HG03575 (cell line): Measurements from ENCODE around the gene ELMO2.
"Not testable (repeated sequence)": the region's sequence is repeated elsewhere in the genome, so short reads cannot be mapped to it uniquely, and the experiment has no call there.

Experiments used
- ATAC-seq: cut with Tn5 transposase; IDR thresholded peaks from one replicate; pipeline ENCODE4 v1.9.1; 2021; ENCODE audit not compliant: unreplicated experiment, insufficient number of reproducible peaks, low FRiP score; ENCODE audit errors: extremely low read depth

The ELMO2 gene

DNA sequence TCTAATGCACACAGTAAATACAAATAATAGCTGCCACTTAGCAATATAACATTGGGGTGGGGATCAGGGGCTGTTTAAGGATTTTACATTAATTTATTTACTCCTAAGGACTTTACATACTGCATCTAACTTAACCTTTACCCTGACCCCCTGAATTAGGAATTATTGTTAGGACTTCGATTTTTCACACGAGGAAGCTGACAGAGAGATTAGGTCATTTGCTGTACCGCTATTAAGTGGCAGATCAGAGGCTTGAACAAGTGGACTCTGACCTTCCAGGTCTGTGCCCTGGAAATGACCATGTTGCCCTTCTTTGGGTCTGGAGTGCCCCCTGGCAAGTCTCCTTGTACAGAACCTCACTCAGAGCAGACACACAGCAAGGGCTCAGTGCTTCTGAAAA lies 5.2 kb upstream of the ELMO2 start:
- no peak for ATAC-seq

DNA sequence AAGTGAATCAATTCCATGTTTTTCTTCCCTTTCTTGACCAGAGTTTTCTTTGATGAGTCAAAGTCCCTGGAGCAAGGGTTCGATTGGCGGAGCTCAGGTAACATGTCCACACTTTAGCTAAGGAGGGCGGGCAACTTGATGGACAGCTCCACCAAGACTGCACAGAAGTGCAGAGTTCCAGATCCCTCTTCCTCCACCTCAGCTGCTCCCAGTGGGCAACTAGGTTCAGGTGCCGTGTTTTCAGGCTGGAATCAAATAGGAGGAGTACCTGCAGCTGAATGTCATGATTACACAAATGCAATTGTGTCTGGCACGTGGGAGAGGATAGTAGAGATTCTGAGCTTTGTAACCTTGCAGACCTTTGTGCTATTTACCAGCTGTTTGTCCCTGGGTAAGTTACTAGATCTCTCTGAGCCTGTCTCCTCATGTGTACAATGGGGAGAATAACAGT lies 1.9 kb upstream of the ELMO2 start:
- no peak for ATAC-seq

DNA sequence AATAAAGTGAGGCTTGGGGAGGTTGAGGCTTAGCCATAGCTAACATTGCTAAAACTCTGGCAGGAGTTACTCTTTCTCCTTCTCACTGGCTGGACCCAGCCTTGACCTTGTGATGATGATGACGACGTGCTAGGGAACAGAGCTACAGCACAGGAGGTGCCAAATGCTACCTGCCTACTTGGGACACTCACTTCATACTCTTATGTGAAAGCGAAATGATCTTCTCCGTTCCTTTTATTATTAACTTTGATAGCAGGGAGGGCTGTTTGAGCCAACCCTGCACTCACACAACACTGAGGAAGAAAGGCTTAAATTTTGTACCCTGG lies 1.2 kb upstream of the ELMO2 start:
- ATAC-seq, result no peak

DNA sequence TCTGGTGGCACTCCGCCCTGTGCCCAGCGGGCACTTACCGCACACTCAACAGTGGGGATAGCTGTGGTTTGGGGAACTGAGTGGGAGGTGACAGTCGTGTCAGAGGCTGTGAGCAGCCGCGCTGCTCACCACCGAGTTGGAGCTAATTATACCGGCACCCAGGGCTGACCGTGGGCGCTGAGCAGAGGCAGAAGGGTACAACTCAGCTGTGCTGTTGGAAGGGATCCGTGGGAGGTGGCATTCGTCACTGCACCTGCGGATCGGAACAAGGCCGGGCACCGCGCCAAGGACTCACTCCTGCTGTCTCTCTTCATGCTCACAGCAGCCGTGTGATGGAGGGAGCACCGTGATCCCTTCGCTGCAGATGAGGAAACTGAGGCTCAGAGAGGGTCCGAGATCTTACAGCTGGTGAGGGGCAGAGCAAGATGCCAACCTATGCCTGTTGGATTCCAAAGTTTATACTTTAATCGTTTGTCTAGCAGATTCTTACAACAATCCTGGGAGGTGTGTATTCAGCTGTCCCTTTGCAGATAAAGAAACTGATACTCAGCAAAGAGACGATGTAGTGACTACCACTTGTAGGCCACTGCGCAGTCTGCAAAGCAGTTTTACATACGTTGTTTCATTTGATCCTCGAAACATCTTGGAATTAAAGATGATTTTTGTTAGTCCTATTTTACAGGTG lies 713 bp upstream of the ELMO2 start:
- ATAC-seq, result peak; percentile 22

DNA sequence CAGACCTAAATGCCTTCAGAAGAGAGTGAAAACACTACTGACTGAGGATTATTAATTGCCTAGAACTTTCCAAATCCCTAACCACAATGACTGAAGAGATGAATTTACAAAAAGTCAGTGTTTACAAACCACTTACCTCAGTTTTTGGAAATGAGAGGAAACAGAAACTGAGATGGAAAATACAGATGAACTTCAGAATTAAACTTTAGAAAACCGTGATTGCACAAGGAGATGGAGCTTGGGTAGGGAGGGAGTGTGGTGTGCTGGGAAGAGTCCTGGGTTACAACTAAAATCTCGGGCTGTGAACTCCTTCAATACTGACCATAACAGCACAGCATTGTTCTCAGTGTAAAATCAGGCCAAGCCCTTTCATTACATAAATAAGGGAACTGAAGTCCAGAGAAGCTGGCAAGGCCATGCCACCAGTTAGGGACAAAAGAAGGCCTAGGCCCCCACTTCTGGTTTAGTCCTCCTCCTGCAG lies 4.0 kb downstream of the ELMO2 start:
- no peak for ATAC-seq

DNA sequence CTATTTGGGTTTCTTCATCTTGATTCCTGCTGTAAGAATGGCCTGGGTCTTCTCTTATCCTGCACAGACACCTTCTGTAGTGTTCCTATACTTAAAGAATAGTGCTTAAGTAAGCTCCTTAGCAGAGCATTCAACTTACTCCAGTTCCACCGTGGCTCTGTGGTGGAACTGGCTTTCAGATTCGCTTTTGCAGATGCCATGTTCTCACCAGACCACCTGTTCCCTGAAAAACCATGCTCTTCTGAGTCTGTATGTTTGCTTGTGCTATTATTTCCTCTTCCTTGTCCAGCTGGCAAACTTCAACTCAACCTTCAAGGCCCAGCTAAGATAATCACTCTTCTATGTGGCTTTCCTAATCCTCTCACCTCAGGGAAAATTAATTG lies 4.9 kb downstream of the ELMO2 start:
- no peak for ATAC-seq

DNA sequence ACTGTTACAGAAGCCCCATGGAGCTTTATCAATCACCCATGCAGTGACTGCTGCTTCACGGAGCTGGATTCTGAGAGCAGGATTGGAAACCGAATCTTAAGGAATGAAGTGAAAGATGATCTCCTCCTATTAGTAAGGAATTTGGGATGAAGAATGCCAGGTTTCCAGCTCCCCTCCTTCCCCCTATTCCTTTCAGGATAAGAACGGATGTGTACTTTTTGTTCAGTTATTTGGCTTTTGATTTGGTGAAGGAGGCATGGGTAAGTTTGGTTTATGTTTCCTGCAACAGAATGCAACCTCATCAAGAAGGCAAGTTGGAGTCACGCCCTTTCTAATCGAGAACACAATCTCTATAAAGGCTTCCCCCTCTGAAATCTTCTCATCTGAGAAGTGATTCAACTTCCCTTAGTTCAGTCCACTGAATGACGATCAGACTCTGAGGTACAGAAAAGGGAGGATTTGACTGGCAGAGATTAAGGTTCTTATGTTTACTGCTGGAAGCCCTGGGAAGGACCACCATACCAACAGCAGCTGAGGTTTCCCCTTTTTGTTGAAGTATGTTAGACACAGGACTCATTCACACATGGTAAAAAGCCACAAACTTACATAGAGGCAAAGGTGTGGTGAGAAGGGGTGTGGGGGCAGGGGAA lies 5.5 kb downstream of the ELMO2 start:
- no peak for ATAC-seq

DNA sequence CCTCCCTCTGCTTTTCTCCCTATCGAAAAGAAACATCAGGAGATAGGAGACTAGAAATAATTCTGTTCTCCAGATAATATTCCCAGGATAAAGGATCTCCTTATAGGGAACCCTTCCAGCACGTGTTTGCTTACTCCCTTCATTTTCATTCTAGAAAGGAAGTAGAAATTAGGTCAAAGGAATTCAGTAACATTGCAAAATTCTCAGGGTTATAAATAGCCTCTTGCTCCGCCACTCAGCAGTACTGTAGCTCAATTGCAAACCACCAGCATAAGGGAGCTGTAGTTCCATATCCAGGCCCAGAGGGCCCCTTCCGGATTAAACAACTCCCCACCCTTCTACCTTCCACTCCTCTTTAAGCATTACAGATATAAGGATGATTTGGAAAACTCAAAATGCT lies 6.2 kb downstream of the ELMO2 start:
- ATAC-seq, result no peak

DNA sequence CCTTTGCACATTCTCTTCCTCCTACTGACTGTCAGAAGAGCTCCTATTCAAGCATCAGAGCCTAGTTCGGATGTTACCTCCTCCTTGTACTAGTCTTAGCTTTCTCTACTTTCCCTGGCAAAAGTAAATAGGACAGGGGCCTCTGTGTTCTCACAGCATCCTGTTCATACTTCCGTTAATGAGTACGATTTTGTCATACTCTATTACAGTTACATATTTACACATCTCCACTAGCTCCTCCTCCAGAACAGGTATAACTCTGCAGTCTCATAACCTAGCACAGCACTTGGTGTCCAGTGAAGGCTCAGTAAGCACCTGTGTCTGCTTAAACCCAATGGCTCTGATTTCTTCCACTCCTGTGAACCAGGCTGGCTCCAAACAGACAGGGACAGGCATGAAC lies 7.0 kb downstream of the ELMO2 start:
- ATAC-seq, result no peak

DNA sequence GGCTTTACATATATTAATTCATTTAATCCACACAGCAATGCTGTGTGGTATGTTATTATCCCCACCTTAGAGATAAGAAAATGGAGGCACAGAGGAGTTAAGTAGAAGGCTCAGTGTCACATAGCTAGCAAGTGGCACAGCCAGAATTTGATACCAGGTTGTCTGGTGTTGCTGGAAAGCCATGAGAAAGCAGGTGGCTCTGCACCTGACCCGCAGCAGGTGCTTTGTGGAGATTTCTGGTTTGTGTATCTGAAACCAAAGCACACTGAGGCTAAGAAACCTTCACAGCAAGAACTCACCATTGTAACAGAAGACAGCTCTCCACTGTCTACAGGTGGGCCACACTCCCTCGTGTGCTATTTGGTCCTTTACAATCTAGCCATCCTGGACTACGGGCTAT lies 7.5 kb downstream of the ELMO2 start:
- ATAC-seq, result no peak

DNA sequence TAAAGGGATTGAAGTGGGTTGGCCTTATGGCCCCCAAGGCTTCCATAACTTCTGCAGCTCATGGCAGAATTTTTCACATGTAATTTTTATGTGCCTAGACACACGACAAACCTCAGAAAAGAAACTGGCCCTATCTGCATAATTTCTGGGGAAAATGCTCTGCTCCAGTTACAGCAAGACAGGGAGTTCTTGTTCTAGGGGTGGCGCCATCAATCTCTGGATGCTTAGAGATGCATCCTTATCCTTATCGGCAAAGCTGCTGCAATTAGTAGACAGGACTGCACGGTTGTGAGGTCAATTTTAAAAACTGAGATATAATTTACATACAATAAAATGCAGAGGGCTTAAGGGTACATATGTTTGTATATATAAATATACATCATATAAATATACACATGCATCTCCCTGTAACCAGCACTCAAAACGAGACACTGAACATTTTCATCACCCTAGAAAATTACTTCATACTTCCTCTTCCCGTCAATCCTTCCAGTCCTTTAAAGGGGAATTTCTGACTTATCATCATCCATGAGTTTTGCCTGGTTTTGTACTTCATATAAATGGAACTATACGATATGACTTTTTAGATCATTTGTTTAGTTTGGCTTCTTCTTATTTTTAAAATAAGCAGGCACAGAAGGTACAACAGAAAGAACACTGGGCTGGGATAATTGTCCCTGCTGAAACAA lies 10.2 kb downstream of the ELMO2 start:
- no peak for ATAC-seq

DNA sequence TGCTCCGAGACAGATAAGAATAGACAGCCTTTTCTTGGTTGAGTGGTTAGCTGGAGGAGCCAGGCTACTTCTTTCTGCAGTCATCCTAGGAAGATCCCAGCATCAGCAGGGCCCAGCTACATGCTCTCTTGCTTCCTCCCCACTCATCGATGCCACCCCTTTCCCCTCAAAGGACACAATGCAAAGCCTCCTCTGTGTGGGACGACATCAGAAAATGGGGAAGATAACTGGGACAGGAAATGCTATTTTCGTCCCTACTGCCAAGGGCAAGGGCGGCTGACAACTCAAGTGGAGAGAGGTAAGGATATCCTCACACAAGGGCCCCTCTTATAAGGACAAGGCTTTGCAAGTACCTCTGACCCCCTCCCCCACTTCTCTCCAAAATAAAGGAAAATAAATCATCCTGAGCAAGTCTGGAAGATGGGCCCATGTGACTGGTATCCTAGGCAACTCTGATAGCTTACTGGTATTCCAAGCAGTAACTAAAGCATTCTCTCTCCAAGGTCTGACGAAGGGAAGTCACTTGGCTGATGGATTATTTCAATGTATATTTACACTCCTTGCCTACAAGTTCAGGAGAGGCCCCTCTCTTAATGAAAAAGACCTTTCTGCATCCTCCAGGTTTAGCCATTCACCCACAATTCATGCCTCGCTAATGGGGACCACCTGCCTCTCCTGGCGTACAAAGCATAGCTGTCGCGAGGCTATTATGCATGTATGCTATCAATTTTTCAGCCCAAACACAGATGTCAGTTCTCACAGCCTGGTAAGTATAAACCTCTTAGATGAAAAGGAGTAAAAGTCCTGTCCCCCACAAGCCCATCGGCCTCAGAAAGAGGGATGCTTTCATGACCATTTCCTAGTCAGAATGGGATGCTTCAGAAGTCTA lies 11.3 kb downstream of the ELMO2 start:
- no peak for ATAC-seq

DNA sequence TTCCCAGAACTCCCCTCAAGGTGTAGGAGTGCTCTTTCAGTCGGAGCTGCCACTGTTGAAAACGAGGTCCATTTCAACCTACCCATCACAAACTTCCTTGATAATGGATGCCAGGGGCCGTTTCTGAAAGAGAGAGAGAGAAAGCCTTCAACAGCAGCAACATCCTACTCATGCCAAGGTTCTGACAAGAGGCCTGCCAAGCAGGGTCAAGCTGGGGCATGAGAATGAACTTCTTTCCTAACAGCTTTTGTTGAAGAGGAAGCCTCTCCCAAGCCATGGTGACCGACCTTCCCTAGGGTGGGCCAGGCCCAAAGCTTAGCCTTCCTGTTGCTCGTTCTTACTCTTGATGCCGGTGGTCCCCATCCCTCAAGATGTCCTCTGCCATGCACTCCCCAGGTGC lies 12.4 kb downstream of the ELMO2 start:
- no peak for ATAC-seq

DNA sequence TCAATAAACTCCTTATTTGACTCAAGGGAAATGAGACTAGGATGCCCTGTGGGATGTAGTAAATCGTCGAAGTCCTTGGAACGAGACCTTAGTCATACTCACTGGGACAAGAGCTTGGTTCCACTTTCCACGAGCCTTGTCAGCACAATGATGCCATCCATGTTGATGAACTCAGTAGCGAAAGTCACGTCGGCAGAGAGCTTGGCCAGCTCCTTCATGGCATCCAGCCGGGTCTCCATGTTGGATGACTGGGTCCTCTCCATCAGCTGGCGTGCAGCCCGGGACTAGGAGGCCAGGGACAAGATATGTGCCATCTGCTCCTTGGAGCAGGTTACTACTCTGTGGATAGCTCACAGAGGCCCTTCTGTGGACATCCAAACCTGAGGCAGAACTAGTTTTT lies 17.5 kb downstream of the ELMO2 start:
- ATAC-seq, result no peak

DNA sequence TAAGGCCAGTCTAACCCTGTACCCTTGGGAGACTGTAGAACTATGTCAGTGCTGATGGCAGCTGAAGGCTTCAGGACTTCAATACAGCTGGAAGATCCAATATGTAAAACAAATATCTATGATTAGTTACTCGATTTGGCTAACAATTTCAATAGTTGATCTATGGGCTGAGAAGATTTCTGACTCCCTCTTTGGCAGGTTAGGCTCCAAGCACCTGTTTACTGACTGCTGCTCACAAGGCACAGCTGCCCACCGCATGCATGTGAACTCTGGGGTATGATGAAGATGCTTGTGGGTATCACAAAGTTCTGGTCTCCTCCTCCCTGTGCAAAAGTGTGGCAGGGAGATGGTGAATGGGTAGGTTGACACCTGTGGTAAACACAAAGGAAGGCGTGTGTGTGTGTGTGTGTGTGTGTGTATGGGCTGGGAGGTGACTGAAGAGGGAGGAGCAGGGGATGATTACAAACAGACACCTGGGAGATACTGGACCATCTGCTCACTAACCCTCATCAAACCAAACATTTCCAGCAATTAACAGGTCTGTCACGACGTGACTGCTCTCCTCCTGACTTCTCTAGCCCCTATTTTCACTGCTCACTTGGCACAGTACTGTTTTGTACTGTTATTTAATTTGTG lies 18.1 kb downstream of the ELMO2 start:
- ATAC-seq, result no peak

DNA sequence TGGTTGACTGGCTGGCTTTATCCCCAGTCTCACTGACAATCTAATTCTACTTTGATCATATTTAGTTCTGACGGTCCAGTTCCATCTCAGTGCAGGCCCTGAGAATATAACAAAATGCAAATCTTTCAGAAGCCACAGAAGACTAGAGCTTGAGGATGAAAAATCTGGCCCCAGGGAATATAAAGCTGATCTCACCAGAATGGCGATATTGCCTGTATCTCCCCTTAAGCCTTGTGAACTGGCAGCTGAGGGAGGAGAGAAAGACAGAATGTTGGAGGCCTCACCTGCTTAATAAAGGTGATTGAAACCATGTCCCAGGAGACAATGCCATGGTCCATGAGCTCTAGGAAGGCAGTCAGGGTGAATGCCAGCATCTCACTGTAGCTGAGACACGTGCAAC lies 19.4 kb downstream of the ELMO2 start:
- not testable (repeated sequence) for ATAC-seq

DNA sequence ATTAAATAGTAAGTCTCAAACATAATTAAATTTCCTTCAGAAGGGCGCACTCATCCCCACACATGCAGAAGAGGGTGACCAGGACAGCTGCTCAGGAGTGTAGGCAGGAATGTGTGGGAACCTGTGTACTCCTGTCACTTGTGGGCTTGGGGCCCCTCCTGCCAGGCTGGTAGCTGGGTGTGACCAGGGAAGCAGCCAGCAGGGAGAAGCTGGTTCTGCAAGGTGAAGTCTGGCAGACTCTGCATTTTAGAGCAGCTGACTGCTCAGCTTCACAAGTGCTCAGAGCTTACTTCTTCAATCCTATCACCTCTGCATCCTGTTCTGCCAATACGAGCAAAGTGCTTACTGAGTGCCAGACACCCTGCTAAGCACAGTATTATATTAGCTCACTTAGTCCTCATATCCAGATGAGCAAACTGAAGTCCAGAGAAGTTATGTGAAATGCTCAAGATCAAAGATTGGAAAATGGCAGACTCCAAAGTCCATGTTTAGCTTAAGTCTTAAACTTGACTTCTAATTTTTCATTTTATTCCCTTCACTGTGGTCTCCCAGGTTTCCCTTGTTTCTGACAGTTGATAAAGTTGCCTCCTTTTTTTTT lies 27.9 kb downstream of the ELMO2 start:
- no peak for ATAC-seq

DNA sequence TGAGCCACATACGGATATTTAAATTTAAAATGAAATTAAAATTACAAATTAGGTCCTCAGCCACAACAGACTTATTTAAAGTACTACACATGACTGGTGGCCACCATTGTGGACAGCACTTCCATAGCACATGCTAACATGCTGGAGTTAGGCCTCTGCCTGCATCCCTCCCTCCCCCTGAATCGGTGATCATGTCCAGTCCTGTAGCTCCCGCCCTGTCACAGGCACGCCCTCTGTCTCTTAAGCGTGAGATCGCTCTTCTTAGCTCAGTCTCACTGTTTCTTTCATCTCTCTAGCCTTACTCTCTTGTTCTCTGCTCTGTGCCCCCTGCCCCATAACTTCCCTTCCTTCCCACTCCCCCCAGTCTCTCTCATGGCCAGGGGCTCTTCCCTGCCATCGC lies 28.9 kb downstream of the ELMO2 start:
- no peak for ATAC-seq
